PC-9 (cell line): ENCODE results near the gene IMPDH2.

Experiments used
- EZH2 ChIP-seq: fragments of 200-600 bp; sonication (generic); IDR thresholded peaks from 2 replicates; pipeline ENCODE4 v1.8.0; 2017; ENCODE audit warnings: antibody characterized with exemption, low read depth
- TF ChIP-seq, protein P1 (sequence below): fragments of 200-600 bp; sonication (generic); conservative IDR thresholded peaks from 2 replicates; pipeline ENCODE4 v1.6.1; 2017; ENCODE audit warnings: mixed run types, antibody characterized with exemption, mild to moderate bottlenecking, moderate library complexity

DNA sequence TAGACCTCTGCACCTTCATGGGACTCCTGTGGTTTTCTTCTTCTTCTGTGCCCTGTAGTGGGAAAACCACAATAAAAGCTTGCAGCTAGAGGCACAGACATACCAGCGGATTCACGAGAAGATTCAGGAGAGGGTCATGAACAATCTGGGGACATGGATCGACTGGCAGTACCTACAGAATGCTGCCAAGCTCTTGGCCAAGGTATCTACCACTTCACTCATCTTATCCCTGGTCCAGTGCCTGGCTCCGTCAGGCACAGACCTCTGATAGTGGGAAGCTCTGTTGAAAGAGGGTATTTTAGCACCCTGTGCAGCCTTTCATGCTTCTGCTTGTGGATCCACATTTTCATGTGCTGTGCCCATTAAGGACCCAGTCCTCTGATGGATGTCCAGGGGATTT, 48.9 kb downstream of the IMPDH2 start:
- TF ChIP-seq, protein P1, sequence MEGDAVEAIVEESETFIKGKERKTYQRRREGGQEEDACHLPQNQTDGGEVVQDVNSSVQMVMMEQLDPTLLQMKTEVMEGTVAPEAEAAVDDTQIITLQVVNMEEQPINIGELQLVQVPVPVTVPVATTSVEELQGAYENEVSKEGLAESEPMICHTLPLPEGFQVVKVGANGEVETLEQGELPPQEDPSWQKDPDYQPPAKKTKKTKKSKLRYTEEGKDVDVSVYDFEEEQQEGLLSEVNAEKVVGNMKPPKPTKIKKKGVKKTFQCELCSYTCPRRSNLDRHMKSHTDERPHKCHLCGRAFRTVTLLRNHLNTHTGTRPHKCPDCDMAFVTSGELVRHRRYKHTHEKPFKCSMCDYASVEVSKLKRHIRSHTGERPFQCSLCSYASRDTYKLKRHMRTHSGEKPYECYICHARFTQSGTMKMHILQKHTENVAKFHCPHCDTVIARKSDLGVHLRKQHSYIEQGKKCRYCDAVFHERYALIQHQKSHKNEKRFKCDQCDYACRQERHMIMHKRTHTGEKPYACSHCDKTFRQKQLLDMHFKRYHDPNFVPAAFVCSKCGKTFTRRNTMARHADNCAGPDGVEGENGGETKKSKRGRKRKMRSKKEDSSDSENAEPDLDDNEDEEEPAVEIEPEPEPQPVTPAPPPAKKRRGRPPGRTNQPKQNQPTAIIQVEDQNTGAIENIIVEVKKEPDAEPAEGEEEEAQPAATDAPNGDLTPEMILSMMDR: no peak
- no peak for TF ChIP-seq EZH2
